ENCODE measurements around the gene SDR39U1.

Gene SDR39U1

DNA sequence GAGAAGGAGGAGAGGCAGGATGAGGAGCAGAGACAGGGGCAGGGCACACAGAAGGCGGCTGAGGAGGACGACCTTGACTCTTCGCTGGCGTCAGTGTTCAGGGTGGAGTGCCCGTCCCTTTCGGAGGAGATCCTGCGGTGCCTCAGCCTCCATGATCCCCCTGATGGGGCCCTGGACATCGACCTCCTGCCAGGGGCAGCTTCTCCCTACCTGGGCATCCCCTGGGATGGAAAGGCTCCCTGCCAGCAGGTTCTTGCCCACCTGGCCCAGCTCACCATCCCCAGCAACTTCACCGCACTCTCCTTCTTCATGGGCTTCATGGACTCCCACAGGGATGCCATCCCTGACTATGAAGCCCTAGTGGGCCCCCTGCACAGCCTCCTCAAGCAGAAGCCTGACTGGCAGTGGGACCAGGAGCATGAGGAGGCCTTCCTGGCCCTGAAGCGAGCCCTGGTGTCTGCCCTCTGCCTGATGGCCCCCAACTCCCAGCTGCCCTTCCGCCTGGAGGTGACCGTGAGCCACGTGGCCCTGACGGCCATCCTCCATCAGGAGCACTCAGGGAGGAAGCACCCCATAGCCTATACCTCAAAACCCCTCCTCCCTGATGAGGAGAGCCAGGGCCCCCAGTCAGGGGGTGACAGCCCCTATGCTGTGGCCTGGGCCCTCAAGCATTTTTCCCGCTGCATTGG, 27.7 kb downstream of the SDR39U1 start:
- Histone ChIP-seq H3K9me3 (no peaks in the 10 kb centered on the region), H4K20me1 (0 out of 2 replicates have a peak, but pooled peaks cover under 1% of the 10 kb centered on the region), H3K4me3 (no peak overlapping the region), H3K27me3 (no peaks in the 10 kb centered on the region), H3K36me3 (peaks cover 58% of the 10 kb centered on the region), H3K27ac (no peak overlapping the region), H3K4me2 (no peak overlapping the region), H3K4me1 (peaks cover 56% of the 10 kb centered on the region), H3K9ac (no peak overlapping the region)
- no peak for TF ChIP-seq Cebpa-rat (IDR thresholded peaks at IDR 0.05)

DNA sequence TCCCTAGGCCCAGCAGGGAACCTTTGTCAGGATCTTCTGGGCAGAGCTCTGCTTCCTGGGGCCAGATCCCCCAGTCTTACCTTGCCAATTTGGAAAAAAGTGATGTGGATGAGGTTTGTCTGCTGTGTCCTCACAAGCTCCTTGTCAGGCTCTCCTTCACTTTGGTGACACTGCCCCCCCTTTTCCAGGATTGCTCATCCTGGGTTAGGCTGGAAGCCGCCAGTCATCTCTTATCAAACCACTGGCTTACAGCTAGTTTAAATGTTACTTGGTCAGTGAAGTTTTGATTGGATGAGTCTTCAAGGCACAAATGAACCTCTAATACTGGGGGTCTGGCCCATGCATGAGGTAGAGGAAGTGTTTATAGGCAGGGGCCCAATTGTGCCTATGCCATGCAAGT, 28.5 kb downstream of the SDR39U1 start:
- Histone ChIP-seq H3K27ac (no peak overlapping the region), H3K9ac (no peak overlapping the region), H3K4me2 (no peak overlapping the region), H3K27me3 (no peaks in the 10 kb centered on the region), H3K9me3 (no peaks in the 10 kb centered on the region), H3K4me3 (no peak overlapping the region), H3K4me1 (peaks cover 64% of the 10 kb centered on the region), H3K36me3 (peaks cover 58% of the 10 kb centered on the region), H4K20me1 (0 out of 2 replicates have a peak, but pooled peaks cover 8% of the 10 kb centered on the region)
- TF ChIP-seq Cebpa-rat (IDR thresholded peaks at IDR 0.05) = no peak

DNA sequence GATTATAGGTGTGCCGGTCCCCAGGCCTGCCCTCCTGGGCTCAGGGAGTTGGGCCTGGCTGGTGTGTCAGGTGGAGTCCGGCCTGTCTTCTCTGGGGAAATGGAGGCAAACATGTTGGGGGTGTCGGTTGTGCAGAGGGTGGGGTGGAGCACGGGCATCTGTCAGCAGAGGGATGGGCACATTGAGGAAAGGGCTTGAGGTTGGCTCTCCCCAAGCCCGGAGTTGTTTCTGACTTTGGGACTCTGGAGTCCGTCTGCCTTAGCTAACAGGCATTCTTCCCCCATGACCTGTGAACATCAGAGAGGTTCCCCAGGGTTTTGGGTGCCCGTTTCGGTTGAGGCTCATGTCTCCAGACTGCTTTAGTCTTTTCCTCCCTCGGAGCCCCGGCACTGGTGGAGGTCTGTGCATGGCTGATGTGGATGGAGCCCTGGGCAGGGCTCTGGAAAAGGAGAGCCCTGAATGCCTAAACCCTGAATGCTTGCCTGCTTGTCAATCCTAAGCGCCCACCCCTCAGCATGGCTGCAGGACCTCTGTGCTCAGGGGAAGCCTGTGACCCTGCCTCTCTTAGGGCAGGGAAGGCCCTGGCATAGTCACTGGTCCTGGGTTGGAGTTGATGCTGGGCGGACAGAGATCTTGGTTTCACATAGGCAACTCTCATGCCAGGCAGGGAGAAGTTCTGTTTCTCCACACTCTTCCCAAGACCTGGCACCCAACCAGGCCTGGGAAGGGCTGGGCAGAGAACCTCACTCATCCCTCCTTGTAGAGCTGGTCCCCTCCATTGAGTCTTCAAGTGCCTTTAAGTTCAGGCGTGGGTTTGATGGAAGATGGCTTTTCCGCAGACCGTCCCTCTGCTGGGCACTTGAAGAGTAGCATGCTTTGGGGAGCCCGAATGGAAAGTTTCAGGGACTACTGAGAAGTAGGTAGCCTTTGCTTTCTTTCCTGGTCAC, 30.9 kb downstream of the SDR39U1 start:
- peaks cover 81% of the 10 kb centered on the region for H3K36me3 ChIP-seq
- H3K4me1 ChIP-seq = peaks cover 67% of the 10 kb centered on the region
- TF ChIP-seq Cebpa-rat (IDR thresholded peaks at IDR 0.05) = no peak
- H3K27ac ChIP-seq = 0 out of 2 replicates have a peak overlapping the region, but pooled peaks have one; percentile 6
- no peaks in the 10 kb centered on the region for H3K9me3 ChIP-seq
- 0 out of 2 replicates have a peak overlapping the region, but pooled peaks have one; percentile 10 for H3K9ac ChIP-seq
- H4K20me1 ChIP-seq = 0 out of 2 replicates have a peak, but pooled peaks cover 8% of the 10 kb centered on the region
- H3K4me2 ChIP-seq = peak overlapping the region; percentile 92
- no peak overlapping the region for H3K4me3 ChIP-seq
- no peaks in the 10 kb centered on the region for H3K27me3 ChIP-seq

DNA sequence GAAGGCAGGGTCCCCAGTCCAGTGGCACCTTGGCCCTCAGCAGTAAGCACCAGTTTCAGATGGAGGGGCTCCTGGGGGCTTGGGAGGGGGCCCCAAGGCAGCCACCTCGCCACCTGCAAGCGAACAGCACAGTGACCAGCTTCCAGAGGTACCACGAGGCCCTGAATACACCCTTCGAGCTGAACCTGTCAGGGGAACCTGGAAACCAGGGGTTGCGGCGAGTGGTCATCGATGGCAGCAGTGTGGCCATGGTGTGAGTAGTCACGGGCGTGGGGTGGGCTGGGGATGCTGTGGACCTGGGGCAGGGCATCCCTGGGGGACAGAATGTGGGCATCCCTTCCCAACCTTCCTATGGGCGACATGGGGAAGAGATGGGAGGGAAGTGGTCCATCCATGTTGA, 32.6 kb downstream of the SDR39U1 start:
- peak overlapping the region; percentile 92 for H3K4me2 ChIP-seq
- H3K9me3 ChIP-seq = no peaks in the 10 kb centered on the region
- H3K27ac ChIP-seq = peak overlapping the region; percentile 81
- H3K4me3 ChIP-seq = no peak overlapping the region
- H3K4me1 ChIP-seq = peaks cover 60% of the 10 kb centered on the region
- TF ChIP-seq Cebpa-rat (IDR thresholded peaks at IDR 0.05) = no peak
- no peaks in the 10 kb centered on the region for H3K27me3 ChIP-seq
- H4K20me1 ChIP-seq = 0 out of 2 replicates have a peak, but pooled peaks cover 8% of the 10 kb centered on the region
- H3K9ac ChIP-seq = no peak overlapping the region
- peaks cover 89% of the 10 kb centered on the region for H3K36me3 ChIP-seq

DNA sequence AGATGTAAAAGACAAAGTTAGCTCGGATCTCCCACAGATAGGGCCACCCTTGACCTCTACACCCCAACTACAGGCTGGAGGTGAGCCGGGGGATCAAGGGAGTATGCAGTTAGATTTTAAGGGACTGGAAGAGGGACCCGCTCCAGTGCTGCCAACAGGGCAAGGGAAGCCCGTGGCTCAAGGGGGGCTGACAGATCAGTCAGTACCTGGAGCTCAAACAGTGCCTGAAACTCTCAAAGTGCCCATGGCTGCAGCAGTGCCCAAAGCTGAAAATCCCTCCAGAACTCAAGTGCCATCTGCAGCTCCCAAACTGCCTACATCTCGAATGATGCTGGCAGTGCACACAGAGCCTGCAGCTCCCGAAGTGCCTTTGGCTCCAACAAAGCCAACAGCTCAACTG, 33.4 kb downstream of the SDR39U1 start:
- H3K27me3 ChIP-seq = no peaks in the 10 kb centered on the region
- peaks cover 87% of the 10 kb centered on the region for H3K36me3 ChIP-seq
- peak overlapping the region; percentile 92 for H3K4me2 ChIP-seq
- H3K9me3 ChIP-seq = no peaks in the 10 kb centered on the region
- no peak for TF ChIP-seq Cebpa-rat (IDR thresholded peaks at IDR 0.05)
- peak overlapping the region; percentile 57 for H3K9ac ChIP-seq
- H3K27ac ChIP-seq = peak overlapping the region; percentile 81
- H3K4me1 ChIP-seq = peaks cover 66% of the 10 kb centered on the region
- 0 out of 2 replicates have a peak overlapping the region, but pooled peaks have one; percentile 28 for H3K4me3 ChIP-seq
- H4K20me1 ChIP-seq = peaks cover 16% of the 10 kb centered on the region; the same call in 1 of the 2 replicates

DNA sequence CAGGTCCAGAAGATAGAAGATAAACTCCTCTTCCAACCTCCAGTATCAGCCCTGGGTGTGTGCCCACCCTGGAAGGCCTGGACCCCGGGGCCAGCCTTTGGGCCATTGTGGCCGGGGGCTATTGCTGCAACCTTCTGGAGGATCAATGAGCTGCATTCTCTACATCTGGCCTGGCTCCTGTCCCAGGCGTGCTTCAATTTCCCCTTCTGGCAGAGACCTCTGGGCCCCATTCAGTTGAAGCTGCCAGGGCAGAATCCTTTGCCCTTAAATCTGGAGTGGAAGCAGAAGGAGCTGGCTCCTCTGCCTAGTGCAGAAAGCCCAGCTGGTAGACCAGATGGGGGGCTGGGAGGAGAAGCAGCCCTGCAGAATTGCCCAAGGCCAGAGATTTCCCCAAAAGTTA, 33.8 kb downstream of the SDR39U1 start:
- H3K4me1 ChIP-seq = peaks cover 71% of the 10 kb centered on the region
- no peak overlapping the region for H3K4me3 ChIP-seq
- peak overlapping the region; percentile 57 for H3K9ac ChIP-seq
- peaks cover 20% of the 10 kb centered on the region for H4K20me1 ChIP-seq
- TF ChIP-seq Cebpa-rat (IDR thresholded peaks at IDR 0.05) = no peak
- no peaks in the 10 kb centered on the region for H3K27me3 ChIP-seq
- H3K27ac ChIP-seq = peak overlapping the region; percentile 81
- peaks cover 84% of the 10 kb centered on the region for H3K36me3 ChIP-seq
- no peaks in the 10 kb centered on the region for H3K9me3 ChIP-seq
- H3K4me2 ChIP-seq = peak overlapping the region; percentile 92

DNA sequence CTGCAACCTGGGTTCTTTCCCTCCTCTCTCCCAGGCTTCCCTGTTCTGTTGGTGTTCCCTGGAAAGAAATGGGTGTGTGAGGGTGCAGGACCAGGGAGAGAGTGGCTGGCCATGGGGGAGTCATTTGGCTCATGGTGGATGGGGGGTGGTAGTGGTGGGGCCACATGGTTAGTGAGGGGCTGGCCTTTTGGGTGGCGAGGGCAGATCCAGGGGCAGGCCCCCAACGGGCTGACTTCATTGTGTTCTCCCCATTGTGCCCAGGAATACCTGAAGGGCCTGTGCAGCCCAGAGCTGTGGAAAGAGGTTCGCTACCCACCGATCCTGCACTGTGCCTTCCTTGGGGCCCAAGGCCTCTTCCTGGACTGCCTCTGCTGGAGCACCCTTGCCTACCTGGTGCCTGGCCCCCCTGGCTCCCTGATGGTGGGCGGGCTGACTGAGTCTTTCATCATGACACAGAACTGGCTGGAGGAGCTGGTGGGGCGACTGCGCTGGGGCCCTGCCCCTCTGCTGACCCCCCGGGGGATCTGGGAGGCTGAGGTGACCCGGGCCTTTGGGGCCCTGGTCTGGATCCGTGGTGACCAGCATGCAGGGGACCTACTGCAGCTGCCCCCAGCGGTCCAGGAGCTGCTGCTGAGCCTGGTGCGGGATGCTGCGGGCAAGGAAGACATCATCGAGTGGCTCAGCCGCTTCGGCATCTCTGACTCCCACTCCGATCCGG, 34.8 kb downstream of the SDR39U1 start:
- Histone ChIP-seq H3K4me1 (peaks cover 81% of the 10 kb centered on the region), H3K4me3 (no peak overlapping the region; the same call in 1 of the 2 replicates), H4K20me1 (peaks cover 28% of the 10 kb centered on the region), H3K9ac (peak overlapping the region; percentile 57; the same call in 1 of the 2 replicates), H3K27ac (peak overlapping the region; percentile 81), H3K27me3 (no peaks in the 10 kb centered on the region), H3K4me2 (peak overlapping the region; percentile 92), H3K36me3 (peaks cover 83% of the 10 kb centered on the region), H3K9me3 (no peaks in the 10 kb centered on the region)
- no peak for TF ChIP-seq Cebpa-rat (IDR thresholded peaks at IDR 0.05)

DNA sequence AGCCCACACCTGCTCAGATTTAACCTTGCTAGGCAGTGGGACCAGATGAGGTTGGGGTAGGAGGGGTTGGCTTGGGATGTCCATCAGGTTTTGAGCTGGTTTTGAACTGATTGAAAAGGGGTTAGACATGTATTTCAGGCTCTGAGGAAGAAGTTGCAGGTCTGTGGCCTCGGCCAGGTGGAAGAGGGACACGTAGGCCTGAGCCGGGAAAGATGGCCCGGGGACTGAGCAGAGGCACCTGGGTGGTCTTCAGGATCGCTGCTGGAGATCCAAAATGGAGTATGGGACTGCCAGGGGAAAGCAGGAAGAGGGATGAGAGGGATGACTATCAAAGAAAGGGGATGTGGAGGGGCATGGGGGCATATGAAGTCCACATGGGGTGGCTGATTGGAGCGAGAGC, 36.2 kb downstream of the SDR39U1 start:
- no peak overlapping the region for H3K9ac ChIP-seq
- TF ChIP-seq Cebpa-rat (IDR thresholded peaks at IDR 0.05) = no peak
- H3K4me2 ChIP-seq = 0 out of 2 replicates have a peak overlapping the region, but pooled peaks have one; percentile 0
- H3K27me3 ChIP-seq = no peaks in the 10 kb centered on the region
- H3K4me3 ChIP-seq = no peak overlapping the region
- peaks cover 42% of the 10 kb centered on the region for H4K20me1 ChIP-seq
- peak overlapping the region; percentile 45; the same call in 1 of the 2 replicates for H3K27ac ChIP-seq
- peaks cover 77% of the 10 kb centered on the region for H3K36me3 ChIP-seq
- H3K9me3 ChIP-seq = no peaks in the 10 kb centered on the region
- peaks cover 87% of the 10 kb centered on the region for H3K4me1 ChIP-seq

DNA sequence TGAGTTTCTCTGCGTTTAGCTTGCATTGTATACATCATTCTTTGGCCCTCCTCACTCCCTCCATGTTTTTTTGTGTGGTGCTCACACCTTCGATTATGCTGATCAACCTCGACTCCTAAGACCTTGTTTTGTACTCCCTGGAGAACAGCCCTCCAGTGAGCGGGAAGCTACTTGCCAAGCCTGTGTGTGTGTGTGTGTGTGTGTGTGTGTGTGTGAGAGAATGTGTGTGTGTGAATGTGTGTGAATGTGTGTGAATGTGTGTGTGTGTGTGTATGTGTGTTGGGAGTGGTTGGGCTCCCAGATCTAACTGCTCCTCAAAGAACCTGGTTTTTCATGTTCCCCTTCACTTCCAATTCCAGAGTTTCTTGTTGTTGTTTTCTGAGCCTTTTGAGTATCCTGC, 37.8 kb downstream of the SDR39U1 start:
- Histone ChIP-seq H3K9me3 (no peaks in the 10 kb centered on the region), H3K9ac (no peak overlapping the region), H3K4me2 (peak overlapping the region; percentile 26), H4K20me1 (peaks cover 56% of the 10 kb centered on the region), H3K4me3 (no peak overlapping the region), H3K4me1 (peaks cover 87% of the 10 kb centered on the region), H3K27ac (no peak overlapping the region), H3K27me3 (no peaks in the 10 kb centered on the region), H3K36me3 (peaks cover 64% of the 10 kb centered on the region)
- no peak for TF ChIP-seq Cebpa-rat (IDR thresholded peaks at IDR 0.05)
